Effector CD4-positive, alpha-beta T cell (primary cell): Measurements from ENCODE around the gene TNS1.

Experiments
- DNase-seq: peaks from one replicate; pipeline ENCODE4 v3.0.0-alpha.2; 2020

Gene TNS1

DNA sequence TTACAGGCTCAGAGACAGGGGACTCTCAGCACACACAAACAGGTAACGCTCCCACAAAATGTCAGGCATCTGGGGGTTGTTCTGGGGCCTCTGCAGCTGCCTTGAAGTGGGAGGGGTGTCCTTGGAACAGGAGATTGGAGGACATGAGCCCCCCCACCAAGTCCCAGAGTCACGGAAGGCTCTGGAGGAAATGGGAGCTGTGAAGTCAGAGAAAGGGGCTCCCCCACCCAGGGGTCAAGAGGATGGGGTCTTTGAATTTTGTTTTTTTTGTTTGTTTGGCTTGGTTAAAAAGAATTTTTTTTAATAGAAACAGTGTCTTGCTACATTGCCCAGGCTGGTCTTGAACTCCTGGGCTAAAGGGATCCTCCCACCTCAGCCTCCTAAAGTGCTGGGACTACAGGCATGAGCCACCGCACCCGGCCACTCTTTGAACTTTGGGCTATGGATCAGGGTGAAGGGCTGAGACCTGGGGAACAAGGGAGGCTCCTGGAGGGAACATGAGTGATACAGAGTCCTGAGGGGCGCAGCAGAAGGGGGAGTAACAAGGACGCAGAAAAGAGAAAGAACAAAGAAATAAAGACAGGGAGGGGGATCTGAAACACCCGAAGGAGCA, 46.8 kb downstream of the TNS1 start:
- DNase-seq, result no peak

DNA sequence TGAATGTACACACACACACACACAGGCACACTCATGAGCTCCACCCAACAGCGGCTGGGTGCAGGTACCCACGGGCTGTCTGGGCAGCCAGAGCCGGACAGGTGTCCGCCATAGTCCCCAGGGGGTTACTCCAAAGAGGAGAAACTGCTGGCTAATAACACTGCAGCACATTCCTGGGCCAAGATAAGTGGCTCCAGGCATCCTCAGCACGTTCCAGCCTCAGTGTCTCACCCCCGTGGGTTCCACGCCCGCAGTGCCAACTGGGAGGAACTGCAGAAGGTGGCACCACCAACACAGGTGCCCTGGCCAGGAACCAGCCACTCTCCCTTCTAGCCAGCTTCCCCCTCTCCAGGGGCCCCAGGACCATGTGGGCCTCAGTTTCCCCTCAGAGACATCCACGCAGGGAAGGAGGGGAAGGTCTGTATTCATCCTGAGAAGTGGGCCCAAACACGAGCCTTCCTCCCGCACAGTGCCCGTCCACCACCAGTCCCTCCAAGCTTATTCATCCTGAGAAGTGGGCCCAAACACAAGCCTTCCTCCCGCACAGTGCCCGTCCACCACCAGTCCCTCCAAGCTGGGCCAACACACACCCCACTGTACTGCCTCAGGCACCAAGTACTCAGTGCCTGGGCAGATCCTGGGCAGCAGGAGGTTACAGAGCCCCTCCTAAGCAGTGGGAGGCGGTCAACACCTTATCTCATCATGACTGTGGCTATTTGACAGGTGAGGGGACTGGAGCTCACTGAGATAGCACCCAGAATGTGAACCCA, 47.6 kb downstream of the TNS1 start:
- DNase-seq, result no peak

GRCh38 chr2:217954469-217954868, 48.3 kb downstream of the TNS1 start:
- DNase-seq, result no peak

- DNase-seq, result no peak
Measured at GRCh38 chr2:217954051-217954450, 48.7 kb downstream of the TNS1 start.

DNA sequence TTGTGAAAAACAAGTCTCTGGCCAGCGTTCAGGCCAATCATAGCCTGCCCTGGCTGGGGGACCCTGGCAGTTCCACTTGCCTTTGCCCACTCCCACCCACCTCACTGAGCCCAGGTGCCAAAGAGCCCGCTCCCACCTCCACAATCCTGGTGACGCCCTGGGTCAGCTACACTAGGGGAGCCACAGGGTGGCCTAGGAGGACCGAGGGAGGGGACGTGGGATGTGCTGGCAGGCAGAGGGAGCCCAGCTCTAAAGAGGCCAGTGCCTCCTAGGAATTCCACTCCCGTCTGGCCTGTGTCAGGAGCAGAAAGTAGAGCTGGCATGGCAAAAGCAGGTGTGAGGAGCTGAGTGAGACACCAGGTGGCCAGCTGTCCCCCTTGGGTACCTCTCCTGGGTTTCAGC, 49.3 kb downstream of the TNS1 start:
- no peak for DNase-seq

- no peak for DNase-seq
Measured at GRCh38 chr2:217953011-217953481, 49.7 kb downstream of the TNS1 start.

- no peak for DNase-seq
Measured at GRCh38 chr2:217952409-217952808, 50.4 kb downstream of the TNS1 start.

GRCh38 chr2:217951521-217952247, 51.1 kb downstream of the TNS1 start:
- no peak for DNase-seq

- no peak for DNase-seq
Measured at GRCh38 chr2:217951091-217951490, 51.7 kb downstream of the TNS1 start.

DNA sequence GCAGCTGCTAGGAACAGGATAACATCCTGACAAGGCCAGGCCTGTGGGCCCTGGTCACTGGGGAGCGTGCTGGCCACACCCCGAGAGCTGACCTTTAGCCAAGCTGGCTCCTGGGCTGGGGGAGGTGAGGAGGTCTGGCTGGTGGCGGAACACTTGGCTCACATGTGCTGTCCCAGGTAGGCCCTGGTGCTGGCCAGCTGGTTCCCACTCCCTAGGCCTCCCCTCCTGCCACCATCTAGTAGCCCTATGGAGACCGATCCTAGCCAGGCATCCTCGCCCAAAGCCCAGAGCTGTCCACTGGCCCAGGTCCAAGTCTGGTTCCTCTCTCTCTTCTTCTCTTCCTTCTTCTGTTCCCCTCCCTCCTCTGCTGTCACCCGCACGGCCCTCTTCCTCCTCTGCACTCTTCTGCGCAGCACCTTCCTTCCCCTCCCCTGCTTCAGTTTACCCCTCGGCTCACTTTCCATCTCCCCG, 52.4 kb downstream of the TNS1 start:
- DNase-seq, result no peak

GRCh38 chr2:217949447-217949846, 53.3 kb downstream of the TNS1 start:
- DNase-seq, result no peak

GRCh38 chr2:217948897-217949296, 53.9 kb downstream of the TNS1 start:
- no peak for DNase-seq

- no peak for DNase-seq
Measured at GRCh38 chr2:217948351-217948791, 54.4 kb downstream of the TNS1 start.

GRCh38 chr2:217947383-217948350, 55.1 kb downstream of the TNS1 start:
- DNase-seq, result no peak

GRCh38 chr2:217946051-217946450, 56.7 kb downstream of the TNS1 start:
- no peak for DNase-seq

DNA sequence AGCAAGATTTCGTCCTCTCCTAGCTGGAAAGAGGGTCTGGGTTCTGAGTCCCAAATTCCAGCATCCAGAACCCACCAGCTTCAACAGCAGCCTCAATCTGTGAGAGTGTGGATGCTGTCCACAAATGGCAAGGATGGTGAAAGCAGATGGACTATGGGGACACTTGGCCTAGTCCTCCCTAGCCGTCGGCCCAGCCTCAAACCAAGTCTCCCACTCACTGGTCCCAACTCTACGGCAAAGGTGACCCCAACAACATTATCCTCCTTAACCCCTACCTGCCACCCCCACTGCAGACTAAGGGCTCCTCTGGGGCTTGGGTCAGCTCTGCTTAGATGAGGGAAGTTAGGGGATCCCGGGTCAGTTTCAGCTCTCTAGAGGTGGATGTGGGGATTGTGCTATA, 57.3 kb downstream of the TNS1 start:
- no peak for DNase-seq

- no peak for DNase-seq
Measured at GRCh38 chr2:217944923-217945322, 57.9 kb downstream of the TNS1 start.

- no peak for DNase-seq
Measured at GRCh38 chr2:217944366-217944765, 58.4 kb downstream of the TNS1 start.

GRCh38 chr2:217943446-217944321, 59.1 kb downstream of the TNS1 start:
- no peak for DNase-seq

- DNase-seq, result no peak
Measured at GRCh38 chr2:217942731-217943335, 60.0 kb downstream of the TNS1 start.
